Kidney (tissue), 14 donors: ENCODE measurements around the gene EEIG1. TPM values are rescaled to one million over a fixed set of nuclear protein-coding genes. Genes with fewer than 3 reads are reported as not detected.

ENCODE experiments used
- DNase-seq, 5 donors: peaks; one replicate each; pipeline ENCODE4 v3.0.0-alpha.2; 2013 to 2020
- FAIRE-seq: peaks from 2 replicates; lab custom pipeline; 2012; peaks lifted over from hg19 to GRCh38; lab: Jason Lieb, UNC
- H3K27ac ChIP-seq, 2 donors: one replicate each; pipeline ENCODE4 v1.7.0; 2013; ENCODE audit warnings: low read depth in 2 of 2, low read length in 2 of 2, inconsistent platforms in 1 of 2
- H3K27me3 ChIP-seq: one replicate; pipeline ENCODE4 v1.7.1; 2013; ENCODE audit warnings: low read length, inconsistent platforms; ENCODE audit not compliant: control insufficient read depth, insufficient read depth
- H3K36me3 ChIP-seq, 3 donors: one replicate each; pipeline versions ENCODE4 v1.7.0 to v1.7.1; 2013; ENCODE audit warnings: low read length in 3 of 3, control low read depth in 1 of 3, inconsistent platforms in 1 of 3; ENCODE audit not compliant: insufficient read depth in 3 of 3, control insufficient read depth in 2 of 3
- H3K4me1 ChIP-seq, 3 donors: one replicate each; pipeline versions ENCODE4 v1.7.0 to v1.7.1; 2013; ENCODE audit warnings: low read length in 3 of 3, inconsistent platforms in 1 of 3, low read depth in 1 of 3; ENCODE audit not compliant: control insufficient read depth in 2 of 3, insufficient read depth in 2 of 3
- H3K4me3 ChIP-seq, 3 donors: one replicate each; pipeline versions ENCODE4 v1.7.0 to v1.8.1; 2013; ENCODE audit warnings: low read length in 3 of 3, control low read depth in 1 of 3, inconsistent platforms in 1 of 3
- H3K9ac ChIP-seq, 3 donors: one replicate each; pipeline versions ENCODE4 v1.7.0 to v1.7.1; 2013; ENCODE audit warnings: low read length in 3 of 3, control low read depth in 1 of 3, inconsistent platforms in 1 of 3
- H3K9me3 ChIP-seq, 3 donors: one replicate each; pipeline versions ENCODE4 v1.7.0 to v1.7.1; 2013; ENCODE audit warnings: low read length in 3 of 3, control low read depth in 1 of 3, inconsistent platforms in 1 of 3; ENCODE audit not compliant: control insufficient read depth in 2 of 3, insufficient read depth in 1 of 3
- CTCF ChIP-seq: IDR thresholded peaks from 3 replicates; pipeline ENCODE4 v1.5.1; 2012; ENCODE audit warnings: mild to moderate bottlenecking, moderate library complexity, borderline replicate concordance; ENCODE audit not compliant: insufficient read depth; ENCODE audit errors: extremely low read depth
- intact Hi-C: fragments of 100-400 bp; cut with DNase I; formaldehyde crosslinking; loops from one replicate; pipeline ENCODE4 v1.11.1; 2022
- polyA plus RNA-seq: library from polyadenylated mRNA; stranded (reverse); fragments of 350-450 nt; fragmentation: Illumina TruSeq; extraction: RNeasy Lipid Tissue Mini Kit (QIAGEN cat#74804); gene quantifications from one replicate; pipeline ENCODE4 v1.2.3, GENCODE V29; 2014; ENCODE audit warnings: low read depth, low replicate concordance; ENCODE audit not compliant: insufficient read depth
- total RNA-seq: library from RNA; stranded (reverse); fragmentation: NEBNext Ultra II Directional; extraction: Animal tissue kit (Norgen Biotek cat#: 25700); gene quantifications from one replicate; pipeline ENCODE4 v1.2.1, GENCODE V29; 2021
- donor health status: control.
- donor health status: control.
- donor health status: control.
- donor health status: control.
- donor health status: control.
- donor health status: DM: yes; HTN: yes; CAD: no.
- donor health status: Normal renal cell carcinoma (clear cell type).

EEIG1 gene
- total and polyA plus RNA-seq, 2 donors from 2014 or later, result 34.3 to 75.9 TPM

- Histone ChIP-seq H3K27ac (no peak overlapping the region), H3K9me3 (no peaks in the 10 kb centered on the region), H3K27me3 (no peaks in the 10 kb centered on the region), H3K36me3 (peaks cover 0 to 4% (median 0%) of the 10 kb centered on the region in 3 donors), H3K4me1 (peaks cover 0 to 30% (median 22%) of the 10 kb centered on the region in 3 donors), H3K4me3 (no peak overlapping the region), H3K9ac (no peak overlapping the region)
- TF ChIP-seq CTCF, result no peak
- DNase-seq (peak in 1 of 5 donors; percentile 73), FAIRE-seq (no peak)
- intact Hi-C loops, result no loop called here
Measured at GRCh38 chr9:127953768-127954505, 26.9 kb downstream of the EEIG1 start.

- H3K4me1 ChIP-seq, result peaks cover 0 to 30% (median 22%) of the 10 kb centered on the region in 3 donors
- peaks cover 0 to 7% (median 0%) of the 10 kb centered on the region in 3 donors for H3K36me3 ChIP-seq
- H3K27ac ChIP-seq, result no peak overlapping the region
- H3K27me3 ChIP-seq, result no peaks in the 10 kb centered on the region
- no peak for TF ChIP-seq CTCF
- no peak overlapping the region for H3K9ac ChIP-seq
- FAIRE-seq (no peak), DNase-seq (no peak)
- no peak overlapping the region for H3K4me3 ChIP-seq
- H3K9me3 ChIP-seq, result no peaks in the 10 kb centered on the region
- intact Hi-C loops, result no loop called here
Measured at GRCh38 chr9:127953154-127953553, 27.6 kb downstream of the EEIG1 start.

- Histone ChIP-seq H3K9ac (no peak overlapping the region), H3K9me3 (no peaks in the 10 kb centered on the region), H3K4me3 (no peak overlapping the region), H3K27me3 (no peaks in the 10 kb centered on the region), H3K4me1 (peaks cover 0 to 30% (median 19%) of the 10 kb centered on the region in 3 donors), H3K27ac (no peak overlapping the region), H3K36me3 (peaks cover 0 to 7% (median 2%) of the 10 kb centered on the region in 3 donors)
- no peak for TF ChIP-seq CTCF
- no peak for FAIRE-seq
- intact Hi-C loops, result no loop called here
- no peak for DNase-seq
Measured at GRCh38 chr9:127950513-127951289, 30.1 kb downstream of the EEIG1 start.
